ENCODE results near the gene DOCK1.
"Not testable (repeated sequence)": the region's sequence is repeated elsewhere in the genome, so short reads cannot be mapped to it uniquely, and the experiment has no call there.

The DOCK1 gene

DNA sequence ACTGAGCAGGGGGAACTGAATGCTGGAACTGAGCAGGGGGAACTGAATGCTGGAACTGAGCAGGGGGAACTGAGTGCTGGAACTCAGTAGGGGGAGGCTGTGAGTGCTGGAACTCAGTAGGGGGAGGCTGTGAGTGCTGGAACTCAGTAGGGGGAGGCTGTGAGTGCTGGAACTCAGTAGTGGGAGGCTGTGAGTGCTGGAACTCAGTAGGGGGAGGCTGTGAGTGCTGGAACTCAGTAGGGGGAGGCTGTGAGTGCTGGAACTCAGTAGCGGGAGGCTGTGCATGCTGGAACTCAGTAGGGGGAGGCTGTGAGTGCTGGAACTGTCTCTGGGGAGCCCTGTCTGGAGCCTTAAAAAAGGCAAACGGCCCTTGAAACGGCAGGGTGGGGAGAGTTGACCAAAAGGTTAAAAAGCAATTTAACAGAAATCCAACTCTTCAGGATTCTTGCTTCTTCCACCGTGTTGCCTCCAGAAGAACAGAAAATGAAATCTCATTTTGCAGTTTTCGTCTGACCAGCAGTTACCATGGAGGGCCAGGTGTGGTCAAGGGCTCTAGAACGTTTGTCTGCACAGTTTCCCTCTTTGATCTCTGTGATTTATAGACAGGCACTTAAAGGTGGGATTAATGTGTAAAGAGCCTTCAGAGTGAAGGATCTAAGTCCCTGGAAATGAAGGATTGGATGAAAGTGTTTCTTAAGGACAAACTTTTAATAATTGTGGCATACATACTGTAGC is 19.1 kb downstream of the DOCK1 start:
- no peak for DNase-seq

DNA sequence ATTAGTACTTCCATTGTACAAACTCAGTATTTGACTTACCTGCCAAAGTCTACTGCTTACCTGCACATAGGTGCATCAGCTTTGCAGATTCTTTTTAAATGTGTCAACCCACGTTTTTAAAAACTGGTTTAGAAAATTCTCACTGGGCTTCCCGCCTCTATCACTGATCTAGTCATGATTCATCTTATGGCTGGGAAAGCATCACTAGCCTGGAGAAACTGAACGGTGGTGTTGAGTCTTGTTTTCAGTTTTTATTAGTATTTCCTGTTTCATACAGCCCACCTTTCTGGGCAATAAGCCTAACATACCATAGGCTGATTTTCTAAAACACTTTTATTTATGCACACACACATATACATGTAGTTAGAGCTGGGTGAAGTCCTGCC is 19.7 kb downstream of the DOCK1 start:
- no peak for DNase-seq

DNA sequence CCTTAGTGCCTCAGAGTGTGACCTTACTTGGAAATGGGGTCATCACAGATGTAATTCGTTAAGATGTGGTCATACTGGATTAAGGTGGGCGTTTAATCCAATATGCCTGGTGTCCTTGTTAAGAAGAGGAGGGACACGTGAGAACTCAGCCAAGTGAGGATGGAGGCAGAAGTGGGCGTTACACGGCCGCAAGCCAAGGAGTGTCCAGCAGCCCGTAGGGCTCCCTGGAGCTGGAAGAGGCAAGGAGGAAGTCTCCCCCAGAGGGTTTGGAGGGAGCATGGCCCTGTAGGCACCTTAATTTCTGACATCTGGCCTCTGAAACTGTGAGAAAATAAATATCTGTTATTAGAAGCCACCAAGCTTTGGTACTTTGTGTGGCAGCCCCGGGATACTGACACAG is 21.3 kb downstream of the DOCK1 start:
- no peak for DNase-seq

DNA sequence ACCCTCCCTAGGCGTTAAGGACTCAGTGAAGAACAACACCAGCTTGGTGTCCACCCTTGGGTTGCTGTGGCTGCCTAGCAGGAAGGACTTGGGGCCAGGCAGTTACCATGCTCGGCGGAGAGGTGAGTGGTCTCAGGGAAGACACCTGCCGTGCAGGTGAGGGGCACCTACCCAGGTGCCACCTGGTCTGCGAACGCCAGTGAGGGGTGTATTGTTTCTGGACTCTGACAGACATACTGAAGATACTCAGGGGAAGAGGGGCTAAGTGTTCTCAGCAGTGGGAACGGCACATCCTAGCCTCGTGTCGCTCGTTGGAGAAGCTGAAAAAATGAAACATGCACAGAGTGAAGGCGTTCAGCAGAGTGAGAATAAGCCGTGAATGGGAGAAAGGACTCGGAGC is 22.6 kb downstream of the DOCK1 start:
- no peak for DNase-seq

DNA sequence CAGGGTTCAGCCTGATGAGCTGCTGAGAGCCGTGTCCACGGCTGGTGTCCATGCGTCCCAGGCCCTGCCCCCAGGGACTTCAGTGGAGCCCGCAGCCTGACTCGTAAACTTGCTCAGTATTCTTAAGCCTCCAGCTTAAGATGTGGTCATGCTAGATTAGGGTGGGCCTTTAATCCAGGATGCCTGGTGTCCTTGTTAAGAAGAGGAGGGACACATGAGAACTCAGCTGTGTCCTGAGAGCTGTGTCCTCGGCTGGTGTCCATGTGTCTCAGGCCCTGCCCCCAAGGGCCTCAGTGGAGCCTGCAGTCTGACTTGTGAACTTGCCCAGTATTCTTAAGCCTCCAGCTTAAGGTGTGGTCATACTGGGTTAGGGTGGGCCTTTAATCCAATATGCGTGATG is 23.0 kb downstream of the DOCK1 start:
- no peak for DNase-seq

DNA sequence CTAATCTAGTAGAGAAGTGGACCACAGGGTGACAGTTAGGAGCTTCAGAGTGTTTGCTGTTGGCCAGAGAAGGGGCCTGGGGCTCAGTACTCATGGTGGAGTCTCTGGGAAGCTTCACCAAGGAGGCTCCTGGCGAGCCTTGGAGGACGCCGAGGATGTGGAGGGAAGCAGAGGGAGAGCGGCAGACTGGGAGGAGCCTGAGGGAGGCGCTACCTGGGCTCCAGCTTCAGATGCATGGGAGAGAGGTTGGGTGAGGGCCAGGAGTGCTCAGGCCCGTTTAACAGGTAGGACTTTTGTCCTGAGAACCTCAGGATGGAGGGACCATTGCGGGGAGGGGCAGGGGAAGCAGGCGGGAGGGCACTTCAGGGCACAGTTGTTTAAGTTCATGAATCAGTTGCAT is 24.2 kb downstream of the DOCK1 start:
- no peak for DNase-seq

DNA sequence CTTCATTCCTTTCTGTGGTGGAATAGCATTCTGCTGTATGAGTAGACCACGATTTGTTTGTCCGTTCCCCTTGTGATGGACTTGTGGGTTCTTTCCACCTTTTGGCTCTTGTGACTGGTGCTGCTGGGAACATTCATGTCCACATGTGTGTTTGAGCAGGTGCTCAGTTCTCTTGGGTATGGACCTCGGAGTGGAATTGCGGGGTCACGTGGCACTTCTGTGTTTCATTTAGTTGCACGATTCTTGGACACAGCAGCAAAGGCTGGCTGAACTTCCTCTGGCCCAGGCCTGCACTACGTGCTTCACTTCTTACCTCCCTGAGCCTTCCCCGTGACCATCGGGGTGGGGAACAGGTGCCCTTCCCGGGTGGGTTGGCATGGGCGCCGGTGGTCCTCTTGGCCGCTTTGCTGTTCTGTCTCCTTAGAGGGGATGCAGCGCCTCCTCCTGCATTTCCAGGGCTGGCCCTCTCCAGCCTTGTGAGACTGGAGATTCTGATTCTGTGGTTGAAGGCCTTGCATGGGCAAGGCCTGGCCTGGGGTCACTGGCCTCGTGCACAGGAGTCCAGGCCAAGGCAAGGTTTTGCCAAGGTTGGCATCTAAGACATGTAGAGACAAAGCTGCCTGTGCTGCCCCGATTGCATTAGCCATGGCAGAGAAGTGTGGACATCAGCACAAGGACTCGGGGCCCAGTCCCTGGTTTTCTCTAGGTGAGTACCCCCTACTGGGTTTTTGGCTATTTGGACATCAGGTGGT is 25.1 kb downstream of the DOCK1 start:
- no peak for DNase-seq

DNA sequence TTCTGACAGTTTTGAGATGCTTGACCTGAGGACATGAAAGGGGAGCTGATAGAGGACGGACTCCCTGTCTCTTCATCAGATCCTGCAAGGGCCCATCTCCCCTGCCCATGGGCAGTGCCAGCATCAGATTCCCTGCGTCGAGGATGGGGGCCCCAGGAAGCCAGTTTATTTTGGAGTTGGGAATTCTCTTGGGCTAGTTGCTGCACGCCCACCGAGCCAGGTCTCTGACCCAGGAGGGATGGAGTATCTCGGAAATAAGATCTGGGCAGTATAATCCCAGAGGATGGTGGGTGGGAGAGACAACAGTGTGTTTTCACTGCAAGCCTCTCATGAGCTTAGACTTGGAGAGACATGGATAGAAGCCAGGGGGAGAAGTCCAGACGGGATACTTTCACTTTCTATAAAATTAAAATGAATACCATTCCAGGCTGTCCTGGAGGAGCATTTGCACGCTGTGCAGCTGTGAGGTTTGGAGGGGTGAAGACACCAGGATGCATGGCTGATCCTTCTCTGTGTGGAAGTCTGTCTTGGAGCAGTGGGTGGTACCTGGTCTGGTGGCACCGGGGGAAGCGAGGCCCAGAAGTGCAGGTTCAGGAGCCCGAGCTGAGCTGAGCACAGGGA is 25.8 kb downstream of the DOCK1 start:
- DNase-seq: no peak

DNA sequence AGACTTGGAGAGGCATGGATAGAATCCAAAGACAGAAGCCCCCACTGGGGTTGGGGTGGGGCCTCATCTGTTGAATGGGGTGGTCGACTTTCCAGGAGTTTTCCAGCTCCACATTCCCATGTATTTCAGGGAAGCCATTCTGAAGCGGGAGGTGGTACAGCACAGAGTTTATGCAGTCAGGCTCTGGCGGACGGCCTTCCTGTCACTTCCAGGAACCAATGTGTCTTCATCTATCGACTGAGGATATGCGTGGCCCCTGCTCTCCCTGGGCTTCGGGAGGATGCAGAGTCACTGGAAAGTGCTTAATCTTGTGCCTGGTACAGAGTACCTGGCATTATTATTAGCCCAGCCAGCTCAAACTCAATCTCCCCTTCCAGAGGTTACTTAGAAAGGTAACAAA is 26.3 kb downstream of the DOCK1 start:
- DNase-seq: no peak

DNA sequence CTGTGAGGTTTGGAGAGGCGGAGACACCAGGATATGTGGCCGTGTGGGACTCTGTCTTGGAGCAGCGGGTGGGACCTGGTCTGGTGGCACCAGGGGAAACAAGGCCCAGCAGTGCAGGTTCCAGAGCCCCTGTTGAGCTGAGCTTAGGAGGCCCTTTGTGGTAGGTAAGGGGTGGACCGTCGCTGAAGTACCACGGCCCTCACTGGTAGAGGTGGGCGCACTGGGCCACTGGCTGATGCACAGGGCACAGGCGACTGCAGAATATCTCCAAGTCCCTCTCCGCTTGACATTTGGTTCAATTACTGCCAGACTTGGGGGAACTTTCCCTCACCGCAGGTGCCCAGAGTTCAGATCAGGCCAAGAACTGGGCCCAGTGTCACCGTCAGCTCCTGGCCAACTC is 27.3 kb downstream of the DOCK1 start:
- DNase-seq: no peak

DNA sequence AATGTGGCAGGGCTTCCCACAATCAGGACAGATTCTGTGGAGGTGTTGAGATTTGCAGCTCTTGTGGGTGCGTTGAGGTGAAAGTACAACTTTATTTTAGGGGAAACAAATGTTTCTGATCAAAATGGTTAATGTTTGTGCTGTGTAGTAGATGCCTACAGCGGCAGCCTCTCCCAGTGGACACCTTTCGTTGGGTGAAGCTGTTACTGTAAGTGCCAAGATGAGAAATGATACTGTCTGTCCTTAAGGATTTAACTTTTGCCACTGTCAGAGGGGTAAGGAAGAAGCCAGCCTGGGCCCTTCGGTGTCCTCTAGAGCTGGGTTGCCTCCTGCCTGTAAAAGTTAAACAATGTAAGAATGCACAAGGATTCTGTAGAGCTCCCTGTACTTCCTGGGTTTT is 27.9 kb downstream of the DOCK1 start:
- no peak for DNase-seq

DNA sequence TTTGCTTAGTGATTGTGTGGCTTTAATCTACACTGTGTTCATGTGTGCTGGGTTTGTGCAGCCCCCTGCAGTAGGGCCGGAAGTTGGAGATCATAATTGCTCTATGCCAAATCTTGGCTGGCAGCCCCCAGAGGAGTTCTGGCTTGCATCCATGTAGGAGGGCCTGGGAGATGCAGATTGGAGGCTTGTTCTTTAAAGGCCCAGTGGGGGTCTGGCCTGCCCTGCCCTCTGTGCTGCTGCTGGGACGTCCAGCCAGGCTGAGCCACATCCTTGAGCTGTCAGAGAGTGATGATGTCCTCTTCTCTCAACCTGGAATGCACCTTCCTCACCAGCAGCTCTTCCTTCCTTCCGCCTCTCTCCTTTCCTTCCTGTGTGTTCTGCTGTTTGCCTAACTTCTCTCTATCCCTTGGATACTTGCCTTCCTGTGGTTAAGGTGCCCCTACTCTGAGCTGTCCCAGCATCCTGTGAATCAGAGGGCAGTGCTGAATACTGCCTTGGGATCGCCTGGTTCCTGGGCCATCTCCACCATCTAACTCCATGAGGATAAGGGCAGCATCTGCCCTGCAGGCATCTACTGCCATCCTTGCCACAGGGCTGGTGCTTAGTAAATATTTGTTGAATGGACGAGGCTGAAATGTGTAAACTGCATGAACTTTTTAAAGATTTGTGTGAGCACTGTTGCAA is 30.2 kb downstream of the DOCK1 start:
- peak in 1 of 56 donors; percentile 34 for DNase-seq

DNA sequence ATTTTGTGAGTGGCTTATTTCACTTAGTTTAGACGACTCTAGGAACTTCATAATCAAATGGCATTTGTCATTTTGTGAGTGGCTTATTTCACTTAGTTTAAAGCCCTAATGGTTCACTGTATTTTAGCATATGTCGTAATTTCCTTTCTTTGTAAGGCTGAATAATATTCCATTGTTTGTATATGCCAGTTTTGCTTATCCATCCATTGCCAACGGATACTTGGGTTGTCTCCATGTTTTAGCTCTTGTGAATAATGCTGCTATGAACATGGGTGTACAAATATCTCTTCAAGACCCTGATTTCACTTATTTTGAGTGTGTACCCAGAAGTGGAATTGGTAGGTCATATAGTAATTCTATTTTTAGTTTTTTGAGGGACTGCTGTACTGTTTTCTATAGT is 31.8 kb downstream of the DOCK1 start:
- no peak for DNase-seq

DNA sequence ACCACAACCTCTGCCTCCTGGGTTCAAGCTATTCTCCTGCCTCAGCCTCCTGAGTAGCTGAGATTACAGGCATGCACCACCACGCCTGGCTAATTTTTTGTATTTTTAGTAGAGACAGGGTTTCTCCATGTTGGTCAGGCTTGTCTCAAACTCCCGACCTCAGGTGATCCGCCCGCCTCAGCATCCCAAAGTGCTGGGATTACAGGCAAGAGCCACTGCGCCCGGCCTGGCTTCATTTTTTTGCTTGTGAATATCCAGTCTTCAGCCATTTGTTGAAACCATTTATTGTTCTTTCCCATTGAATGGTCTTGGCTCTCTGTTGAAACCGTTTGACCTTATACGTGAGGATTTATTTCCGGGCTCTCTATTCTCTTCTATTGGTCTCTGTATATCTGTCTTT is 32.9 kb downstream of the DOCK1 start:
- DNase-seq: not testable (repeated sequence)

DNA sequence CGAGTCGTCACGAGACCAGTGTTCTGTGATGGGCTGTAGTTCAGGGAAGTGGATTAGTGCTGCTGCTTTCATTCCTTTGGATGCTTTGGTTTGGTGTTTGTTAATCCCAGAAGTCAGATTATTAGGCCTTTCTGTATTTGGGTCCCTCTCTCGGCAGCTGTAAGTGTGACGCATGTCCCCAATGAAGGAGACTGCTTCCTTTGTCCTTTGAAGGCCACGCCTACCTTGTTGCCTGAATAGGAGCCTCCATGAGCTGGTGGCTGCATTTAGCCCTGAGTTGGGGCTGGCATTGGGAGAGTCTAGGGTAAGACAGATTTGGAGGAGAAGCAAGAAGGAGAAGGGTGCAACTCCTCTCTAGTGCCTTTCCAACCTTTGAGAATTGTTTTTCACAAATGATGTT is 34.5 kb downstream of the DOCK1 start:
- peak in 46 of 56 donors; percentile 25 to 90 (median 63) for DNase-seq

DNA sequence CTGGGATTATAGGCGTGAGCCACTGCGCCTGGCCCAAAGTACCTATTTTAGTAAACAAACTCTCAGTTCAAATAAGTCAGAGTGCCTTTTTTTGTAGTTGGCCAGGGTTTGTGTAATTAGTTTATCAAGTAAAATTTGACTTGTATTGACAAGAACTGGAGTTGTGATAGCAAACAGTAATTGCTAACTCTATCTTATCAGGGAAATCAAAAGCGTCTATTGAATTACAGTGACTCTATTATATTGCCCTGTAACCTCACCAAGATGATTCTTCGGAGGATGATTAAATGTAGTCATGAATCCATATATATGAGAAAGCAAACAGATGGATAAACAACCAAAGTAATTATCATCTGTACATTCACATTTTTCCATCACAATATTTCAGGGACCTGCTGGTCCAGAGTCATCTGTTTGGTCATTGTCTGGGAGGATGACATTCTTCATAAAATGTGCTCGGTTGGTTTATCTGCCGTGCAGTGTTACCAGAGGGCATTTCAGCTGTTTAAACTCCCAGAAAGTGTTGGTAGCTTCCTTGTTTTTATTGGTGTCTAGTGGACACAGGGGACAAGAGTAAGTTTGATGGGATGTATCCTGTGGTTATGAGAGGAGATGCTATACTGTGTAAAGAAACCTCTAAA is 35.6 kb downstream of the DOCK1 start:
- no peak for DNase-seq

DNA sequence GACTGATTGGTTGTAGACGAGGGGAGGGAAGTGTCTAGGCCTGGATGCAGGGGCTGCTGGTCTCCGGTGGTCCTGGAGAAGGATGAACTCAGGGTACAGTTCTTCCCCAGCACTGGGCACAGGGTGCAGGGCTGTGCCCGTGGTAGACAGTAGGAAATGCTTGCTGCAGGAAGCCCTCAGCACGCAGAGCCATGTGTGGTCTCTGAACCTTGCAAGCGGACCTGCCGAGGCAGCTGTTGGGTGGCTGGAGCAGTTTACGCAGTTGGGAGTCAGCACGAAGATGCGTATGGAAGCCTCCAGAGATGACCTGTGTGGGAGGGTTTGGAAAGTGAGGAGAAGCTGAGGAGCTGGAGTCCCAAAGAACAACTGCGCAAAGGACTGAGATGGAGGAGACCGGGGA is 39.0 kb downstream of the DOCK1 start:
- DNase-seq: no peak

DNA sequence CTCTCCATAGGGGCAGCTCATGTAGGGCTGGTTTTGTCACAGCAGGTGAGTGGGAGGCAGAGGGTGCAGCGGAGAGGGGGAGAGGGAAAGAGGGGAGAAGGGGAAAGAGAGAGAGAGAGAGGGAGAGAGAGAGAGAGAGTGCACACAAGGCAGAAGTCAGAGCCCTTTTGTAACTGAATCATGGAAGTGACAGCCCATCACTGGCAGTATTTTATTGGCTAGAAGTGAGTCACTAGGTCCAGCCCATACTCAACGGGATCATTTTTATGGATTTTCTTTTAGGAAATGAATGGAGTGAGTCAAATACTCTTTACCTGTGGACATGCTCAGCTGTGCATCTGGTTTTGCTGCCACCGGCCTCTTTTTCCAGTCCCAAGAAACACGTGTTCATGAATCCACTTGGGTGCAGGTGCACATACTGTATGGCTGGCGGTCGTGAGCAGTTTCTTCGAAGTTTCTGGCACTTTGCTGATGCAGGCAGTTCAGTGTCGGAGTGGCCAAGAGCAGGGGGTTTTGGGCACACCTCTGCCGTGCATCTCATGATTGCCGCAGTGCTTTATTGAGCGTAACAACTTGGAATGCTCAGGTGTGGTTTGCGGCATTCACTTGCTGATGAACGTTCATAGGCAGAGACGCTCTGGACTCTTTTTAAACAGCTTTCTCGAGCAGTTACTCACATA is 40.3 kb downstream of the DOCK1 start:
- no peak for DNase-seq

DNA sequence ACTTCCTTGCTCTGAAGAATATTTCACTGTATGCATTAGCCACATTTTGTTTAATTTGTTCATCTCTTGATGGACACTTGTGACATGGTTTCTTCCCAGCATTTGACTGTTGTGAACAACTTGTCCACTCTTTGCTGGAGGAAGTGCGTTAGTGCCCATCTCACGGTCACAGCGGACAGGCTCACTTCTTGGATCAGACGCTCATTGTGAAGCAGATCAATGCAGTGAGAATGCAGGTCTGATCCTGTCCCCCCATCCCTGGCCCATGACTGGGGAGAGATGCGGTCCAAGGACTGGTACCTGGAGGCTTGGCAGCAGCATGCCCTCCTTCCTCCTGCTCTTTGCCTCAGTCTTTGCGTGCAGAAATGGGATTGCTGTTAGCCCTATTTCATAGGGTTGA is 41.5 kb downstream of the DOCK1 start:
- no peak for DNase-seq

DNA sequence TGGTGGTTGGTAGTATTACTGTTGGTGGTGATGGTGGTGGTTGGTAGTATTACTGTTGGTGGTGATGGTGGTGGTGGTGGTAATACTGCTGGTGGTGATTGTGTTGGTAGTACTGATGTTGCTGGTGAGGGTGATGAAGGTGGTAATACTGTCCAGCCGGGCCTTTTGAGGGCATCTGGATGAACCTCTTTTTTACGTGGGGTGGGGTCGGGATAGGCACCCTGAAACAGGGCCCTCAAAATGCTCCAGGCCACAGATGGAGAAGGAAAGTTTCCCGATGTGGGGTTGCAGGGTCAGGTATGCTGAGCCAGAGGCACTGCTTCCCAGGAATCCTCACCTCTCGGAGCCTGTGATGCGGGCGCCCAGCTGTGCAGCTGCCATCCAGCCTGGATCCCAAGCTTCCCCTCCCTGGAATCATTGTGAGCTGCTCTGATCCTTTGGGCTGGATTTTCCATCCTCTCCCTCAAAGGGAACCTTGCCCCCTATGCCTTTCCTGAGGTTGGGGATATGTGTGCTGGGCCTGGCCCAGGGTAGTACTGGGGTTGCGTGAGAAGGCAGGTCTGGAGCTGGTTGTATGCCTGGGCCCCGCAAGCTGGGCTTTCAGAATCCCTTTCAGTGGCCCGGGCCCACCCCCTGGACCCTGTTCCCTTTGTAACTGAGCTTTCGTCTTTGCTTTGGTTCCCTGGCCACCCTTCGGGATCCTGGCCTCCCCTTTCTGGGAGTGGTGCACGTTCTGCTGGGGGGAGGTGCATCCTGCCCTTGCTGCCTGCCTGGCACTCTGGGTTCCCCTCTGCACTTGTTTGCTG is 43.3 kb downstream of the DOCK1 start:
- no peak for DNase-seq

Data from amygdala (tissue), 56 donors.